Measurements from ENCODE around the gene SDF4. TPM values are rescaled to one million over a fixed set of nuclear protein-coding genes. Genes with fewer than 3 reads are reported as not detected.

Gene SDF4
- total RNA-seq, 4 donors from 2014 or later, result 81.7 to 121 (median 104) TPM

DNA sequence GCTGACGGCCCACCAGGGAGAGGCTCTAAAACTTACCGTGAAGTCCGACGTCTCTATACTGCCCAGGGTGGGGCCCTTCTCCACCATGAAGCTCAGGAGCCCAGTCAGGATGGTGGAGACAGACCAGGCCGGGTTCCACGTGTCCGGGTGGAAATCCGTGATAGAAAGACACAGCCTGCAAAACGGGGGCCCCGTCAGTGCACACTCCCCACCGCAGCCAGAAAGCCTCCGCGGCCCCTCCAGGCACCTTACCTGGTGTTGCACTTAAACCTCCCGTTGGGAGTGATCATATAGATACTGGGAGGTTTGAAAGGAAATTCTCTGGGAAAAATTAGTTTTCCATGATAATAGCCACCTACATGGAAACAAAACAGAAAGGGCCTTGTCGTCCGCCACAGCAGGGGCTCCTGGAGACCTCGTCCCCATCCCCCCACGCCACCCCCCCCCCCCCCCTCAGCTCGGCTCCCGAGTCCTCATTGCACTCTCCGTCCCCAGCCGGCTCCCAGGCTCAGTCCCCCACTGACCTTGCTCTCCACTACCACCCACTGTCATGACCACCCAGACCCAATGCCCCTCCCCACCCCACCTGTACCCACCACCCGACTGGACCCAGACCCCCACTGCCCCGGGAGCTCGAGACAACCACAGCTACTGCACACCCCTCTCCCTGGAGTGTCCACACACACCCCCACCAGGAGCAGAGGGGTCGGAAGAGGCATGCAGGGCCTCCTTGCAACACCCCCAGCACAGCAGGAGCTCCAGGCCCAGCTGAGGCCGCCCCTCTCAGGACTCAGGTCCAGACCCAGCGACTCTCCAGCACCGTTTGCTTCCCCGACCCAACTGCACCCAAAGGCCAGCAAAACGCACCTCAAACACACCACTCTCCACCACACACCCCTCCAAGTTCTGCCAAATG is 25.4 kb upstream of the SDF4 start:
- TF ChIP-seq POLR2A (IDR thresholded peaks at IDR 0.05), result no peak
- TF ChIP-seq, protein P1, sequence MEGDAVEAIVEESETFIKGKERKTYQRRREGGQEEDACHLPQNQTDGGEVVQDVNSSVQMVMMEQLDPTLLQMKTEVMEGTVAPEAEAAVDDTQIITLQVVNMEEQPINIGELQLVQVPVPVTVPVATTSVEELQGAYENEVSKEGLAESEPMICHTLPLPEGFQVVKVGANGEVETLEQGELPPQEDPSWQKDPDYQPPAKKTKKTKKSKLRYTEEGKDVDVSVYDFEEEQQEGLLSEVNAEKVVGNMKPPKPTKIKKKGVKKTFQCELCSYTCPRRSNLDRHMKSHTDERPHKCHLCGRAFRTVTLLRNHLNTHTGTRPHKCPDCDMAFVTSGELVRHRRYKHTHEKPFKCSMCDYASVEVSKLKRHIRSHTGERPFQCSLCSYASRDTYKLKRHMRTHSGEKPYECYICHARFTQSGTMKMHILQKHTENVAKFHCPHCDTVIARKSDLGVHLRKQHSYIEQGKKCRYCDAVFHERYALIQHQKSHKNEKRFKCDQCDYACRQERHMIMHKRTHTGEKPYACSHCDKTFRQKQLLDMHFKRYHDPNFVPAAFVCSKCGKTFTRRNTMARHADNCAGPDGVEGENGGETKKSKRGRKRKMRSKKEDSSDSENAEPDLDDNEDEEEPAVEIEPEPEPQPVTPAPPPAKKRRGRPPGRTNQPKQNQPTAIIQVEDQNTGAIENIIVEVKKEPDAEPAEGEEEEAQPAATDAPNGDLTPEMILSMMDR (IDR thresholded peaks at IDR 0.05), result no peak
- DNase-seq (ENCODE audit: low spot score in 2 of 2), result no peak
- WGBS, 2 donors, result 88 to 91% methylated on average over 30 to 31 of the region's 31 CpGs
- H3K4me3 ChIP-seq (ENCODE audit: low read depth, poor library complexity, severe bottlenecking), result no peak overlapping the region
- intact Hi-C loops (cut with DNase I; ENCODE audit: low total_unique reads), result no loop called here

DNA sequence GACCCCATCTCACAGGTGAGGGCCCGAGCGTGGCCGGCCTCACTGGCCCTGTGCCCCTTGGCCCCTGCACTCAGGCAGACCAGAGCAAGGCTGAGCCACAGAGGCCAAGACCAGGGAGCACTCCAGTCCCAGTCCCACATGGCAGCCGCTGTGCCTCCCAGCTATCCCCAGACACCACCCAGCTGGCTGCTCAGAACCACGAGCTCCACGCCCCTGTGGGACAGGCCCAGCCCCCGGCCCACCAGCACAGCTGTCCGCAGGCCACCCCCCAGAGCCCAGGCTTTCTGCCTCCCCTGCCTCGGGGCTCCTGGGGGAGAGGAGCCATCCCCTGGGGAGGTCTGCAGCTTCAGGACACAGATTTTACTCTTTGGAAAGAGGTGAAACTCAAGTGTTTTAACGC is 23.8 kb upstream of the SDF4 start:
- TF ChIP-seq POLR2A (IDR thresholded peaks at IDR 0.05), result no peak
- TF ChIP-seq, protein P1 (IDR thresholded peaks at IDR 0.05), result no peak
- WGBS, 2 donors, result 93 to 94% methylated on average over 10 of the region's 10 CpGs
- intact Hi-C loops (cut with DNase I; ENCODE audit: low total_unique reads), result no loop called here
- H3K4me3 ChIP-seq (ENCODE audit: low read depth, poor library complexity, severe bottlenecking), result no peak overlapping the region
- no peak for DNase-seq (ENCODE audit: low spot score in 2 of 2)

- 93 to 94% methylated on average over 26 of the region's 26 CpGs for WGBS, 2 donors
- H3K4me3 ChIP-seq (ENCODE audit: low read depth, poor library complexity, severe bottlenecking), result no peak overlapping the region
- DNase-seq (ENCODE audit: low spot score in 2 of 2), result no peak
- TF ChIP-seq, protein P1 (IDR thresholded peaks at IDR 0.05), result no peak
- TF ChIP-seq POLR2A (IDR thresholded peaks at IDR 0.05), result no peak
- intact Hi-C loops (cut with DNase I; ENCODE audit: low total_unique reads), result no loop called here
These were observed 23.3 kb upstream of the SDF4 start for GRCh38 chr1:1255078-1255477.

DNA sequence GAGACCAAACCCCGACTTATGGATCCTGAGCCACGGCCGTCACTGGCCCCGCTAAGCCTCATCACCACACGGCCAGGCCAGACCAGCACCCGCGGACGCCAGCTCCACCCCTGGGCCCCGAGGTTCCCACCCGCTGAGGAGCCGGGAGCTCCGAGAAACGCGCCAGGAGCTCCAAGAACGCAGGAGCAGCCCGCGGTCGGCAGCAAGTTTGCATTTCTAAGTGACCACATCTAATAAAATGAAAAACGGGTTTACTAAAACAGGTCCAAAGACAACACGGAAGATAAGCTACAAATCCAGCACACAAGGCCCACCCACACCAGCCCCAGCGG is 22.8 kb upstream of the SDF4 start:
- no peak for DNase-seq (ENCODE audit: low spot score in 2 of 2)
- intact Hi-C loops (cut with DNase I; ENCODE audit: low total_unique reads), result no loop called here
- TF ChIP-seq POLR2A (IDR thresholded peaks at IDR 0.05), result no peak
- TF ChIP-seq, protein P1 (IDR thresholded peaks at IDR 0.05), result no peak
- WGBS, 2 donors, result 84 to 88% methylated on average over 15 to 21 of the region's 21 CpGs
- no peak overlapping the region for H3K4me3 ChIP-seq (ENCODE audit: low read depth, poor library complexity, severe bottlenecking)

DNA sequence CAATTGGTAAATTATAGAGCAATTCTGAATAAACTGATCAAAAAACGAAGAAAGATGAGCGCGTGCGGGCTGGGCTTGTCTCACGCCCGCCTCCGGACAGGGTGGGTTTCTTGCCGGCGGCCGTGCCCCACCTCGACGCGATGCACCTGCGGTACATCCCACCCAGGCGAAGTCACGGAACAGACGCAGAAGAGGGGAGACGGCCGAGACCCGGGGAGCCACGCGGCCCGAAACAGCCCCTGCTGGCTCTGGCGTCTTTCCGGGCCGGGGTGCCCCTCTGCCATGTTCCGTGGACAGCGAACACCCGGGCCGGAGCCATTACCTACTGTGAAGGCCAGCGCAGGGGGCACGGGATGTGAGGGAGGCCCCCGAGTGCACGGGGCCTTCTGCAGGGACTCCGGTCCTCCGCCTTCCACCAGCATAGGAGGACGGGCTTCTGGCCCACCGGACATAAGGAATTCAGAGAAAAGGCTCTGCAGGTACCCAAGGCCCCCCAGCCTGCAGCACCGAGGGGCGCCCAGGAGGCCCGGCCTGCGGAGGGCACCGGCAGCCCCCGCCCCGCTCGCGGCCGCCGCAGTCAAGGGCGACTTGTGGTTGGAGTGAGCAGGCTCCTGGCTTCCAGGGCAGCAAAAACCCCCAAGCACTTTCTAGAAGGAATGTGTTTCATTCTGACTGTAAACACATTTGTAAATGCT is 22.3 kb upstream of the SDF4 start:
- no peak for DNase-seq (ENCODE audit: low spot score in 2 of 2)
- intact Hi-C loops (cut with DNase I; ENCODE audit: low total_unique reads), result no loop called here

More for the DNA sequence above, 22.3 kb upstream of the SDF4 start:
- WGBS, 2 donors, result 92 to 96% methylated on average over 46 of the region's 50 CpGs
- no peak overlapping the region for H3K4me3 ChIP-seq (ENCODE audit: low read depth, poor library complexity, severe bottlenecking)
- TF ChIP-seq POLR2A (IDR thresholded peaks at IDR 0.05), result no peak
- TF ChIP-seq, protein P1 (IDR thresholded peaks at IDR 0.05), result no peak

All from lower leg skin (tissue), 4 donors.